ENCODE results near the gene NTF3. TPM values are rescaled to one million over a fixed set of nuclear protein-coding genes. Genes with fewer than 3 reads are reported as not detected.

Gene NTF3
- polyA plus RNA-seq, 1 donor (not counting 4 experiments of a cell fraction or from before 2014, with no cell fraction given) = not detected

- no peaks in the 10 kb centered on the region for H3K27me3 ChIP-seq (ENCODE audit: control insufficient read depth, extremely low read depth, insufficient read depth, low read length)
- dilution Hi-C loops (cut with MboI; ENCODE audit: extremely low pct_ligation_motif_present, low sequenced_read_pairs) = no loop called here
- no peak for FAIRE-seq
Observed at GRCh38 chr12:5524116-5524768, 92.3 kb downstream of the NTF3 start.

GRCh38 chr12:5524769-5525436, 93.0 kb downstream of the NTF3 start:
- Histone ChIP-seq H3K4me2 (ENCODE audit: control insufficient read depth, extremely low read depth, insufficient read depth, low read depth, low read length) (no peak overlapping the region), H3K27me3 (ENCODE audit: control insufficient read depth, extremely low read depth, insufficient read depth, low read length) (no peaks in the 10 kb centered on the region), H3K9me3 (ENCODE audit: control insufficient read depth, low read depth, low read length) (no peaks in the 10 kb centered on the region), H3K4me3 (ENCODE audit: control insufficient read depth in 2 of 3, extremely low read depth in 1 of 3, insufficient read depth in 2 of 3, low read depth in 1 of 3, low read length in 3 of 3) (no peak overlapping the region), H4K20me1 (ENCODE audit: control insufficient read depth, extremely low read depth, insufficient read depth, low read length) (no peaks in the 10 kb centered on the region), H3K9me1 (ENCODE audit: control insufficient read depth, extremely low read depth, insufficient read depth, low read length) (no peaks in the 10 kb centered on the region), H3K79me2 (ENCODE audit: control insufficient read depth, insufficient read depth, low read length) (no peaks in the 10 kb centered on the region), H3K27ac (ENCODE audit: control insufficient read depth, insufficient read depth, low read length) (no peak overlapping the region), H3K9ac (ENCODE audit: control insufficient read depth, extremely low read depth, insufficient read depth, low read length) (no peak overlapping the region), H3K4me1 (ENCODE audit: control insufficient read depth, extremely low read depth, insufficient read depth, low read length) (no peaks in the 10 kb centered on the region), H2AFZ (ENCODE audit: control insufficient read depth, low read length) (no peak overlapping the region), H3K36me3 (ENCODE audit: control insufficient read depth in 2 of 2, extremely low read depth in 1 of 2, insufficient read depth in 2 of 2, low read length in 2 of 2) (no peaks in the 10 kb centered on the region)
- dilution Hi-C loops (cut with MboI; ENCODE audit: extremely low pct_ligation_motif_present, low sequenced_read_pairs) = no loop called here
- FAIRE-seq = no peak
- TF ChIP-seq, protein P1, sequence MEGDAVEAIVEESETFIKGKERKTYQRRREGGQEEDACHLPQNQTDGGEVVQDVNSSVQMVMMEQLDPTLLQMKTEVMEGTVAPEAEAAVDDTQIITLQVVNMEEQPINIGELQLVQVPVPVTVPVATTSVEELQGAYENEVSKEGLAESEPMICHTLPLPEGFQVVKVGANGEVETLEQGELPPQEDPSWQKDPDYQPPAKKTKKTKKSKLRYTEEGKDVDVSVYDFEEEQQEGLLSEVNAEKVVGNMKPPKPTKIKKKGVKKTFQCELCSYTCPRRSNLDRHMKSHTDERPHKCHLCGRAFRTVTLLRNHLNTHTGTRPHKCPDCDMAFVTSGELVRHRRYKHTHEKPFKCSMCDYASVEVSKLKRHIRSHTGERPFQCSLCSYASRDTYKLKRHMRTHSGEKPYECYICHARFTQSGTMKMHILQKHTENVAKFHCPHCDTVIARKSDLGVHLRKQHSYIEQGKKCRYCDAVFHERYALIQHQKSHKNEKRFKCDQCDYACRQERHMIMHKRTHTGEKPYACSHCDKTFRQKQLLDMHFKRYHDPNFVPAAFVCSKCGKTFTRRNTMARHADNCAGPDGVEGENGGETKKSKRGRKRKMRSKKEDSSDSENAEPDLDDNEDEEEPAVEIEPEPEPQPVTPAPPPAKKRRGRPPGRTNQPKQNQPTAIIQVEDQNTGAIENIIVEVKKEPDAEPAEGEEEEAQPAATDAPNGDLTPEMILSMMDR (optimal IDR thresholded peaks at IDR 0.05 in 1 of 3, IDR thresholded peaks at IDR 0.05 in 1 of 3, conservative IDR thresholded peaks at IDR 0.05 in 1 of 3; ENCODE audit: extremely low read depth in 1 of 3, insufficient read depth in 2 of 3, low read length in 3 of 3) = no peak
- no peak for TF ChIP-seq EZH2 (IDR thresholded peaks at IDR 0.05; ENCODE audit: low read length)
- DNase-seq (ENCODE audit: low read depth, low spot score) = no peak

More at GRCh38 chr12:5524116-5524768, 92.3 kb downstream of the NTF3 start:
- no peak for TF ChIP-seq EZH2 (IDR thresholded peaks at IDR 0.05; ENCODE audit: low read length)
- TF ChIP-seq, protein P1 (optimal IDR thresholded peaks at IDR 0.05 in 1 of 3, IDR thresholded peaks at IDR 0.05 in 1 of 3, conservative IDR thresholded peaks at IDR 0.05 in 1 of 3; ENCODE audit: extremely low read depth in 1 of 3, insufficient read depth in 2 of 3, low read length in 3 of 3) = no peak
- Histone ChIP-seq H3K4me1 (ENCODE audit: control insufficient read depth, extremely low read depth, insufficient read depth, low read length) (no peaks in the 10 kb centered on the region), H2AFZ (ENCODE audit: control insufficient read depth, low read length) (no peak overlapping the region), H3K4me2 (ENCODE audit: control insufficient read depth, extremely low read depth, insufficient read depth, low read depth, low read length) (no peak overlapping the region), H3K4me3 (ENCODE audit: control insufficient read depth in 2 of 3, extremely low read depth in 1 of 3, insufficient read depth in 2 of 3, low read depth in 1 of 3, low read length in 3 of 3) (no peak overlapping the region), H4K20me1 (ENCODE audit: control insufficient read depth, extremely low read depth, insufficient read depth, low read length) (no peaks in the 10 kb centered on the region), H3K9me3 (ENCODE audit: control insufficient read depth, low read depth, low read length) (no peaks in the 10 kb centered on the region), H3K9ac (ENCODE audit: control insufficient read depth, extremely low read depth, insufficient read depth, low read length) (no peak overlapping the region), H3K27ac (ENCODE audit: control insufficient read depth, insufficient read depth, low read length) (no peak overlapping the region), H3K9me1 (ENCODE audit: control insufficient read depth, extremely low read depth, insufficient read depth, low read length) (no peaks in the 10 kb centered on the region), H3K79me2 (ENCODE audit: control insufficient read depth, insufficient read depth, low read length) (no peaks in the 10 kb centered on the region), H3K36me3 (ENCODE audit: control insufficient read depth in 2 of 2, extremely low read depth in 1 of 2, insufficient read depth in 2 of 2, low read length in 2 of 2) (no peaks in the 10 kb centered on the region)
- no peak for DNase-seq (ENCODE audit: low read depth, low spot score)
